HepG2 (cell line): Measurements from ENCODE around the gene MPP3. TPM values are rescaled to one million over a fixed set of nuclear protein-coding genes. Genes with fewer than 3 reads are reported as not detected.

Experiments
- ATF7-NPFF ChIP-seq: sonication (generic); formaldehyde crosslinking; IDR thresholded peaks from 2 replicates; pipeline ENCODE4 v1.8.1; 2023; ENCODE audit warnings: mild to moderate bottlenecking, low read depth, missing genetic modification reagents, moderate library complexity
- CENPT ChIP-seq: sonication (generic); formaldehyde crosslinking; IDR thresholded peaks from 2 replicates; pipeline ENCODE4 v1.8.0; 2022; ENCODE audit warnings: low read depth, mild to moderate bottlenecking, moderate library complexity, missing genetic modification reagents
- IKZF4 ChIP-seq: sonication (generic); formaldehyde crosslinking; IDR thresholded peaks from 2 replicates; pipeline ENCODE4 v1.5.1; 2020; ENCODE audit warnings: borderline replicate concordance, mild to moderate bottlenecking, low read depth, missing genetic modification reagents; ENCODE audit errors: not compliant biosample characterization
- MAFG ChIP-seq: sonication (generic); formaldehyde crosslinking; IDR thresholded peaks from 2 replicates; pipeline ENCODE4 v1.5.1; 2020; ENCODE audit warnings: mild to moderate bottlenecking, missing genetic modification reagents
- POGZ ChIP-seq: sonication (generic); formaldehyde crosslinking; IDR thresholded peaks from 2 replicates; pipeline ENCODE4 v1.4.0; 2020; ENCODE audit warnings: mild to moderate bottlenecking, missing genetic modification reagents
- RFX5 ChIP-seq: IDR thresholded peaks from 2 replicates; pipeline ENCODE4 v1.6.1; 2011; ENCODE audit warnings: low read depth, low read length, improper control_type of control experiment
- RXRA ChIP-seq: sonication (generic); formaldehyde crosslinking; IDR thresholded peaks from 2 replicates; pipeline ENCODE4 v1.5.1; 2020; ENCODE audit warnings: missing genetic modification reagents
- SNAI1 ChIP-seq: sonication (generic); formaldehyde crosslinking; IDR thresholded peaks from 2 replicates; pipeline ENCODE4 v1.5.0; 2020; ENCODE audit warnings: mild to moderate bottlenecking, missing genetic modification reagents, borderline replicate concordance
- STAG1 ChIP-seq: sonication (generic); formaldehyde crosslinking; IDR thresholded peaks from 2 replicates; pipeline ENCODE4 v1.4.0; 2020; ENCODE audit warnings: missing genetic modification reagents
- TSC22D2 ChIP-seq: sonication (generic); formaldehyde crosslinking; IDR thresholded peaks from 2 replicates; pipeline ENCODE4 v1.5.1; 2020; ENCODE audit warnings: missing genetic modification reagents, mild to moderate bottlenecking, borderline replicate concordance
- ZC3H4 ChIP-seq: sonication (generic); formaldehyde crosslinking; IDR thresholded peaks from 2 replicates; pipeline ENCODE4 v1.4.0; 2020; ENCODE audit warnings: missing genetic modification reagents, borderline replicate concordance
- ZMAT3 ChIP-seq: sonication (generic); formaldehyde crosslinking; conservative IDR thresholded peaks from 2 replicates; pipeline ENCODE4 v1.7.0; 2021; ENCODE audit warnings: missing genetic modification reagents
- ZNF713 ChIP-seq: sonication (generic); formaldehyde crosslinking; IDR thresholded peaks from 2 replicates; pipeline ENCODE4 v1.4.0; 2020; ENCODE audit warnings: mild to moderate bottlenecking, missing genetic modification reagents
- ZNF768 ChIP-seq: sonication (generic); formaldehyde crosslinking; IDR thresholded peaks from 2 replicates; pipeline ENCODE4 v1.4.0; 2020; ENCODE audit warnings: missing genetic modification reagents
- polyA plus RNA-seq, 8 experiments: library from polyadenylated mRNA; depleted of rRNA in 3 of 8; stranded (reverse) in 7 of 8; unstranded in 1 of 8; fragments of >200 nt; fragmentation: Illumina TruSeq in 4 of 8; extraction: Trizol in 4 of 8; gene quantifications; 2 replicates each; pipeline versions ENCODE4 v1.2.1 to v1.2.3, GENCODE V29; 2011 to 2016; ENCODE audit warnings: low read depth in 4 of 8, missing spikeins in 1 of 8, mixed read lengths in 1 of 8; ENCODE audit not compliant: insufficient read depth in 1 of 8
- total RNA-seq, 5 experiments: library from RNA; depleted of rRNA; stranded (reverse); fragments of >200 nt; fragmentation: Illumina TruSeq; extraction: Trizol; gene quantifications; 2 replicates each; pipeline ENCODE4 v1.2.3, GENCODE V29; 2016; ENCODE audit warnings: low read depth in 1 of 5
- TF ChIP-seq, protein P1 (sequence below): sonication (generic); formaldehyde crosslinking; IDR thresholded peaks from 2 replicates; pipeline ENCODE4 v1.4.0; 2020; ENCODE audit warnings: low read depth, missing genetic modification reagents
- TF ChIP-seq, protein P2 (sequence below): IDR thresholded peaks from 2 replicates; pipeline ENCODE4 v1.6.1; 2016
- TF ChIP-seq, protein P3 (sequence below): sonication (generic); formaldehyde crosslinking; conservative IDR thresholded peaks from 2 replicates; pipeline ENCODE4 v1.4.0; 2020; ENCODE audit warnings: missing genetic modification reagents
- TF ChIP-seq, protein P4 (sequence below): fragments of 450-650 bp; IDR thresholded peaks from 2 replicates; pipeline ENCODE4 v1.6.1; 2017; ENCODE audit warnings: mild to moderate bottlenecking
- TF ChIP-seq, protein P5 (sequence below): sonication (generic); formaldehyde crosslinking; IDR thresholded peaks from 2 replicates; pipeline ENCODE4 v1.8.1; 2023; ENCODE audit warnings: mild to moderate bottlenecking, missing genetic modification reagents

The MPP3 gene
- total and polyA plus RNA-seq, 2 of the 13 experiments (the other 11 are each of a cell fraction or from before 2014, with no cell fraction given): 0.91 to 1.8 TPM

DNA sequence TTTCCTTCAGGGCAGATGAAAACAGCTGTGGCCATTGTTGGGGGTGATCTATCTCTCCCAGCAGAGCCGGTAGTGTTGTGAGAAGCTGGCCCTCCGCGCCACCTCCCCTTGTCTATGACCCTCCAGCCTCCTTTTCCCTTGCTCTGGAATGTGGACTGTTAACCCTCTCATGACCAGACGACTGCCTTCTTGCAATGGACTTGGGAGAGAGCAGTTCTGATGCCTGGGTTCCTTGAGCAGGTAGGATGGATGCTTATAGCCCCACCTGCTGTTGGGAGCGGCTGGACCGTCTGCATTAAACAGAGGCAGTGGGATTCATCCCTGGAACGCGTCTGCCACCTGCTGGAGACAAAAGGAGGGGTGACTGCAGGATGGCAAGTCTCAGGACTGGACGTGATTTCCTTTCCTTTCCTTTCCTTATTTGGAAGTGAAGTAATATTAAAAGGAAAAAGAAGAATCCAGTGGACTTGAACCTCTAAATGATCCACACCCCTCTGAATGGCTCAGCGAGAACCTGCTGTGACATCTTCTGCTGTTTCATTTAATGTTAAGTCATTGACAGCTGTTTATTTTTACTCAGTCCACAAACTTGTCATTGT, 72.6 kb downstream of the MPP3 start (continued):
- TF ChIP-seq, protein P1, sequence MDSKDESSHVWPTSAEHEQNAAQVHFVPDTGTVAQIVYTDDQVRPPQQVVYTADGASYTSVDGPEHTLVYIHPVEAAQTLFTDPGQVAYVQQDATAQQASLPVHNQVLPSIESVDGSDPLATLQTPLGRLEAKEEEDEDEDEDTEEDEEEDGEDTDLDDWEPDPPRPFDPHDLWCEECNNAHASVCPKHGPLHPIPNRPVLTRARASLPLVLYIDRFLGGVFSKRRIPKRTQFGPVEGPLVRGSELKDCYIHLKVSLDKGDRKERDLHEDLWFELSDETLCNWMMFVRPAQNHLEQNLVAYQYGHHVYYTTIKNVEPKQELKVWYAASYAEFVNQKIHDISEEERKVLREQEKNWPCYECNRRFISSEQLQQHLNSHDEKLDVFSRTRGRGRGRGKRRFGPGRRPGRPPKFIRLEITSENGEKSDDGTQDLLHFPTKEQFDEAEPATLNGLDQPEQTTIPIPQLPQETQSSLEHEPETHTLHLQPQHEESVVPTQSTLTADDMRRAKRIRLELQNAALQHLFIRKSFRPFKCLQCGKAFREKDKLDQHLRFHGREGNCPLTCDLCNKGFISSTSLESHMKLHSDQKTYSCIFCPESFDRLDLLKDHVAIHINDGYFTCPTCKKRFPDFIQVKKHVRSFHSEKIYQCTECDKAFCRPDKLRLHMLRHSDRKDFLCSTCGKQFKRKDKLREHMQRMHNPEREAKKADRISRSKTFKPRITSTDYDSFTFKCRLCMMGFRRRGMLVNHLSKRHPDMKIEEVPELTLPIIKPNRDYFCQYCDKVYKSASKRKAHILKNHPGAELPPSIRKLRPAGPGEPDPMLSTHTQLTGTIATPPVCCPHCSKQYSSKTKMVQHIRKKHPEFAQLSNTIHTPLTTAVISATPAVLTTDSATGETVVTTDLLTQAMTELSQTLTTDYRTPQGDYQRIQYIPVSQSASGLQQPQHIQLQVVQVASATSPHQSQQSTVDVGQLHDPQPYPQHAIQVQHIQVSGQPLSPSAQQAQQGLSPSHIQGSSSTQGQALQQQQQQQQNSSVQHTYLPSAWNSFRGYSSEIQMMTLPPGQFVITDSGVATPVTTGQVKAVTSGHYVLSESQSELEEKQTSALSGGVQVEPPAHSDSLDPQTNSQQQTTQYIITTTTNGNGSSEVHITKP (CRISPR knock-in tag): no peak
- TF ChIP-seq, protein P2, sequence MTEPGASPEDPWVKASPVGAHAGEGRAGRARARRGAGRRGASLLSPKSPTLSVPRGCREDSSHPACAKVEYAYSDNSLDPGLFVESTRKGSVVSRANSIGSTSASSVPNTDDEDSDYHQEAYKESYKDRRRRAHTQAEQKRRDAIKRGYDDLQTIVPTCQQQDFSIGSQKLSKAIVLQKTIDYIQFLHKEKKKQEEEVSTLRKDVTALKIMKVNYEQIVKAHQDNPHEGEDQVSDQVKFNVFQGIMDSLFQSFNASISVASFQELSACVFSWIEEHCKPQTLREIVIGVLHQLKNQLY (CRISPR knock-in tag): peak; percentile 58; the same call in 1 of the 2 replicates
- no peak for TF ChIP-seq CENPT (CRISPR knock-in tag)
- TF ChIP-seq ZNF768: no peak
- no peak for TF ChIP-seq MAFG (CRISPR knock-in tag)
- TF ChIP-seq, protein P3, sequence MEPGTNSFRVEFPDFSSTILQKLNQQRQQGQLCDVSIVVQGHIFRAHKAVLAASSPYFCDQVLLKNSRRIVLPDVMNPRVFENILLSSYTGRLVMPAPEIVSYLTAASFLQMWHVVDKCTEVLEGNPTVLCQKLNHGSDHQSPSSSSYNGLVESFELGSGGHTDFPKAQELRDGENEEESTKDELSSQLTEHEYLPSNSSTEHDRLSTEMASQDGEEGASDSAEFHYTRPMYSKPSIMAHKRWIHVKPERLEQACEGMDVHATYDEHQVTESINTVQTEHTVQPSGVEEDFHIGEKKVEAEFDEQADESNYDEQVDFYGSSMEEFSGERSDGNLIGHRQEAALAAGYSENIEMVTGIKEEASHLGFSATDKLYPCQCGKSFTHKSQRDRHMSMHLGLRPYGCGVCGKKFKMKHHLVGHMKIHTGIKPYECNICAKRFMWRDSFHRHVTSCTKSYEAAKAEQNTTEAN (CRISPR knock-in tag): no peak
- peak; percentile 100 for TF ChIP-seq STAG1 (CRISPR knock-in tag)
- TF ChIP-seq TSC22D2: 0 out of 2 replicates have a peak, but pooled peaks have one; percentile 40
- TF ChIP-seq IKZF4 (CRISPR knock-in tag): no peak
- TF ChIP-seq, protein P4, sequence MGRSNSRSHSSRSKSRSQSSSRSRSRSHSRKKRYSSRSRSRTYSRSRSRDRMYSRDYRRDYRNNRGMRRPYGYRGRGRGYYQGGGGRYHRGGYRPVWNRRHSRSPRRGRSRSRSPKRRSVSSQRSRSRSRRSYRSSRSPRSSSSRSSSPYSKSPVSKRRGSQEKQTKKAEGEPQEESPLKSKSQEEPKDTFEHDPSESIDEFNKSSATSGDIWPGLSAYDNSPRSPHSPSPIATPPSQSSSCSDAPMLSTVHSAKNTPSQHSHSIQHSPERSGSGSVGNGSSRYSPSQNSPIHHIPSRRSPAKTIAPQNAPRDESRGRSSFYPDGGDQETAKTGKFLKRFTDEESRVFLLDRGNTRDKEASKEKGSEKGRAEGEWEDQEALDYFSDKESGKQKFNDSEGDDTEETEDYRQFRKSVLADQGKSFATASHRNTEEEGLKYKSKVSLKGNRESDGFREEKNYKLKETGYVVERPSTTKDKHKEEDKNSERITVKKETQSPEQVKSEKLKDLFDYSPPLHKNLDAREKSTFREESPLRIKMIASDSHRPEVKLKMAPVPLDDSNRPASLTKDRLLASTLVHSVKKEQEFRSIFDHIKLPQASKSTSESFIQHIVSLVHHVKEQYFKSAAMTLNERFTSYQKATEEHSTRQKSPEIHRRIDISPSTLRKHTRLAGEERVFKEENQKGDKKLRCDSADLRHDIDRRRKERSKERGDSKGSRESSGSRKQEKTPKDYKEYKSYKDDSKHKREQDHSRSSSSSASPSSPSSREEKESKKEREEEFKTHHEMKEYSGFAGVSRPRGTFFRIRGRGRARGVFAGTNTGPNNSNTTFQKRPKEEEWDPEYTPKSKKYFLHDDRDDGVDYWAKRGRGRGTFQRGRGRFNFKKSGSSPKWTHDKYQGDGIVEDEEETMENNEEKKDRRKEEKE: no peak
- TF ChIP-seq ZMAT3 (CRISPR knock-in tag): no peak
- TF ChIP-seq, protein P5, sequence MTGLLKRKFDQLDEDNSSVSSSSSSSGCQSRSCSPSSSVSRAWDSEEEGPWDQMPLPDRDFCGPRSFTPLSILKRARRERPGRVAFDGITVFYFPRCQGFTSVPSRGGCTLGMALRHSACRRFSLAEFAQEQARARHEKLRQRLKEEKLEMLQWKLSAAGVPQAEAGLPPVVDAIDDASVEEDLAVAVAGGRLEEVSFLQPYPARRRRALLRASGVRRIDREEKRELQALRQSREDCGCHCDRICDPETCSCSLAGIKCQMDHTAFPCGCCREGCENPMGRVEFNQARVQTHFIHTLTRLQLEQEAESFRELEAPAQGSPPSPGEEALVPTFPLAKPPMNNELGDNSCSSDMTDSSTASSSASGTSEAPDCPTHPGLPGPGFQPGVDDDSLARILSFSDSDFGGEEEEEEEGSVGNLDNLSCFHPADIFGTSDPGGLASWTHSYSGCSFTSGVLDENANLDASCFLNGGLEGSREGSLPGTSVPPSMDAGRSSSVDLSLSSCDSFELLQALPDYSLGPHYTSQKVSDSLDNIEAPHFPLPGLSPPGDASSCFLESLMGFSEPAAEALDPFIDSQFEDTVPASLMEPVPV (CRISPR knock-in tag): peak; percentile 29; the same call in 1 of the 2 replicates
- no peak for TF ChIP-seq RFX5
- no peak for TF ChIP-seq POGZ
- TF ChIP-seq RXRA (CRISPR knock-in tag): peak; percentile 32; the same call in 1 of the 2 replicates
- TF ChIP-seq ZC3H4 (CRISPR knock-in tag): no peak
- TF ChIP-seq ATF7-NPFF (CRISPR knock-in tag): no peak; the same call in 1 of the 2 replicates
- TF ChIP-seq ZNF713: no peak
- TF ChIP-seq SNAI1 (CRISPR knock-in tag): no peak
